Activated CD4-positive, CD25-positive, alpha-beta regulatory T cell treated with anti-CD3 and anti-CD28 coated beads, Interleukin-2, amount 50 U/mL, for 72 hours (primary cell): ENCODE data around the gene ZNF664.

Experiments used
- DNase-seq: peaks from one replicate; pipeline ENCODE4 v3.0.0; 2021

Gene ZNF664

DNA sequence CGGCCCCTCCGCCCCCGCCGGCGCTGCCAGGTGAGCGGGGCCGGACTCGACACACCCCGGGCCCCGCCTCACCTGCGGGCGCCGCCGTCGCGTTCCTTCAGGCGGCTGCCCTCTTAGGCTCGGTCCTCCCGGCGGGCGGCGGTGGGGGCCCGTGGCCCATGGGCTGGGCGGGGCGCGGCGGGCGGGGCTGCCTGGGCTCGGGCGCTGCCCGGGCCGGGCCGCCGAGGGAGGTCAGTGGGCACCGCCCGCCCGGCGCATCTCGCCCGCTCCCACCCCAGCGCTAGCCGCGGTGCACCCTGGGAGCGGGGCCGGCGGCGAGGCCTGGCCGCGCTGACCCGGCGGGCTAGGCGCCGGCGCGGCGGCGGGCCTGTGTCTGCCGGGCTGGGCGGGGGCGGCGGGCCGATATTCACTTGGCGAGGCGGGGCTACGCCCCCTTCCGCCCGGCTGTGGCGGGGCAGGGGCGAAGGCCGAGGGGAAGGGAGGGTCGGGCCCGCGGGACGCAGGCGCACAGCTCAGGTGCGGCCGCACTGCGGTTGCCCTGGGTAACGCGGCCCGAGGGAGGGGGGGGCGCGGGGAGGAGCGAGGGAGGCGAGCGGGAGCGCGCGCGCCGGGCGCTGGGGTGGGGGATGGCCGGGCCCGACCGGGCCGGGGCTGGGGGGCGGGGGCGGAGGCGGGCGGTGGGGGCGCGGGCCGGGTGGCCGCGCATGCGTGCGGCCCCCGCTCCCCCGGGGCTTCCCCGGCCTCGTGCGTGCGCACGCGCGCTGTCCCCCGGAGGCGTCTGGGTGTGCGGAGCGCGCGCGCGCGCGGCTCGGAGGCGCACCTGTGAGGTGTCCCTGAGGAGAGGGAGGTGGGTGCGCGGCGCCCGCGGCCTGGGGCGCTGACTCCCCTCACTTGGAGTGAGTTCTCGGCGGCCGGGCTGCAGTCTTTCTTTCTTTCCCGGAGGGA, at the start of gene ZNF664, which contains the start of gene CCDC92:
Gene ZNF664, plus strand, starts transcription at position 759 of the 945 bp plus-strand sequence. CDS start 38,930 bp downstream, outside the sequence.
Gene CCDC92, minus strand, starts transcription at position 375 of the 945 bp plus-strand sequence. CDS start 28,526 bp downstream, outside the sequence.
- peak; percentile 97 for DNase-seq

DNA sequence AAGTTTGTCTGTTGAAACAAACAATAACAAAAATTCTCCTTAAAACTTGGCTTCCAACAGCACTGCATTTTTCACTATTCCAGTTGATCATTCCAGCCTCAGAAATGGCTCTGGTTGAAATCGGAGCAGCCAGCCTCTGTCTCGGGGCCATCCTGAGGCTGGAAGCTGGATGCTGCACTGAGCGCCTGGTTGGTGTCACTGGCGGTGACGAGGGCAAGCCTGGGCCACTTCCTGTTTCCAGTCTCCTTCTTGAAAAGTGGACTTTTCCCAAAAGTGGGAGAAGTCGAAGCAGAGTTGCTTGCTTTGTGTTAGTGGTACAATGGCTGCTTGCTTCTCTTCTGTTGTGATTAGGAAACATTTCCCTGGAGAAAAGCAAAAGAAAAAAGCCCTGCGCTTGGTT, 49.1 kb upstream of the ZNF664 start:
- DNase-seq: no peak

DNA sequence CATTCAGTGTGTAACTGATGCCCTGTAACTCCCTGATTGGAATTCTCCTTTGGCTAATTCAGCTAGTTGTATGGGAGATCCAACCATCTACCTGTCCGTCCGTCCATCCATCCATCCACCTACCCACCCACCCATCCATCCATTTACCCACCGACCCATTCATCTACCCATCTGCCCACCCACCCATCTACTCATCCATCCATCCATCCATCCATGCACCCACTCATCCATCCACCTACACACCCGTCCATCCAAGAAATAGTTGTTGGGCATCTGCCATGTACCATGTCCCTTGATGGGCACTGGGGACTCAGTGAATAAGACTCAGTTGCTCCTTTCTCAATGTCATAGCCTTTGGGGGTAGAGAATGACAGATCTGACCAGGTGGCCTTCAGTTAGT, 48.5 kb upstream of the ZNF664 start:
- no peak for DNase-seq

DNA sequence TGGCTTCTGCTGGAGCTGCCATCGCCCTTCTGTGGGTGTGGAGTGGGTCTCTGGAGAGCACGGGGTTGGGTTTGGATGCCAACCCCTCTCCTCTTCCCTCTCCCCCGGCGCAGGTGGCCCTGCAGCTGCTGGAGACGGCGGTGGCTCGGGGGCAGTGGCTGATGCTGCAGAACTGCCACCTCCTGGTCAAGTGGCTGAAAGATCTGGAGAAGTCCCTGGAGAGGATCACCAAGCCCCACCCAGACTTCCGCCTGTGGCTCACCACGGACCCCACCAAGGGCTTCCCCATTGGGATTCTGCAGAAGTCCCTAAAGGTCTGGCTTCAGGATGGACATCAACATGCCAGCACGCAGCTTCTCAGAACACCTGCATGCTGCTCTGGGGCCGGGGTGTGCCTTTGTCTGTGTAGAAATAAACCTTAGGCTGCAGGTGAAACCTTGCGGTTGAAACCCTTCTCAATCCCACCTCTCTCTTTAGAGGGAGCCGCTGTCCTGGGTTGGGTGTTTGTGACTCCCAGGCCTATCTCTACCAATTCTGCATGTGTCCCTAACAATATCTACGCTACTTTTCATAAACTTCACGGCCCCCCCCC, 44.6 kb upstream of the ZNF664 start:
- DNase-seq: no peak

DNA sequence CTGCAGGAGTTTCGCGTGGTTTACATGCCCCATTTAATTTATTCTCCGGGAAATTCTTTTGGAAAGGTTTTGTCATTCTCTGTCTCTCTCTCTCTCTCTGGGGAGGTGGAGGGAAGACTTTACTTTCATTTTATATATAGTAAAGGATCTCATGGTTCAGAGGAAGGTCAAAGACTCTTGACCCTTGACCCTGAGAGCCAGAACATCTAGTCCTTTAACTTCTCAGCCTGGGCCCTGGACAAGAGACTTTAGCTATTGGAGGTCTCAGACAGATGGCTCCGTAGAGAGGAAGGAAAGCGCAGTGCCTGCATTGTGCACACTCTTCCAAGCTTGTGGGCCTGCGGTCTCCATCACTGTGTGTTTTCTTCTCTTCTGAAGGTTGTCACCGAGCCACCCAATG, 44.1 kb upstream of the ZNF664 start:
- no peak for DNase-seq

DNA sequence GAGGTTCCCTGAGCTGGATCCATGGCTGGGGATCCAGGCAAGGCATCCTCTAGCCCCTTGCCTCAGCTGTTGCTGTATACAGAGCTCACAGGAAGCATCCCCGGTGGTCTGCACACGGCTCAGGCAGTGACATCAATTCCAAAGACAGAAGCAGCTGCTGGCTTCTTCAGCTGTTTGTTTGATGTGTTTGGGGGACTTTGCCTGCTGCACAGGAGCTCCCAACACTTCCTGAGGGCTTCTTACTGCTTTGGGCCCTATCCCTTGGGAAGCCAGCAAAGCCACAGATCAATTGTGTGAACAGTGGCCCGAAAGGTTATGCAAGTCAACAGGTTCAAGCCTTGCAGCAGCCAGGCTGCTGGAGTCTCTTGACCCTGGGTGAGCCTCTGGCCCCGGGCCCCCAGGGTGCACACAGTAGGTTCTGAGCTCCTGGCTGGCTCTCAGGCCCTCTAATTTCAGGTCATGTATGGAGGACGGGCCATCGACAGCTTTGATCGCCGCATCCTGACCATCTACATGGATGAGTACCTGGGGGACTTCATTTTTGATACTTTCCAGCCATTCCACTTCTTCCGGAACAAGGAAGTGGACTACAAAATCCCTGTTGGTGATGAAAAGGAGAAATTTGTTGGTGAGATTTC, 43.0 kb upstream of the ZNF664 start:
- no peak for DNase-seq

DNA sequence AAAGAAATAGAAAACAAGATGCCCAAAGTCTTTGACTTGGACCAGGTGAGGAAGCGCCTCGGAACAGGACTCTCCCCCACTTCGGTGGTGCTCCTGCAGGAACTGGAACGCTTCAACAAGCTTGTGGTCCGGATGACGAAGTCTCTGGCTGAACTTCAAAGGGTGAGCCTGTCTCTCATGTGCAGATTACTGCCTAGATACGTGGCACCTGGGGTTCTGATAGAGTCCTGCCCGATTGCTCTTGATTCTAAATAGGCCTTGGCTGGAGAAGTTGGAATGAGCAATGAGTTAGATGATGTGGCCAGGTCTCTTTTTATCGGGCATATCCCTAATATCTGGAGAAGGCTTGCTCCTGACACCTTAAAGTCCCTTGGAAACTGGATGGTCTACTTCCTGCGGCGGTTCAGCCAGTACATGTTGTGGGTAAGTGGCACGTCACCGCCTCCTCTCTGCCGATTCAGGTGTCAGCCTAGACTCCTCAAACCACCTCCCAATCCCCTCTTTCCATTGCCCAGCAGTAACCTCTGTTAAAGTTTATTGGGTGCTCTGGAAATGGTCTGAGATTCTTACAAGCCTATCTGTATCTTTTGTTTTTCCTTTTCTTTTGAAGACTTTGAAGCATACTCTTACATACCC, 41.2 kb upstream of the ZNF664 start:
- peak; percentile 28 for DNase-seq

DNA sequence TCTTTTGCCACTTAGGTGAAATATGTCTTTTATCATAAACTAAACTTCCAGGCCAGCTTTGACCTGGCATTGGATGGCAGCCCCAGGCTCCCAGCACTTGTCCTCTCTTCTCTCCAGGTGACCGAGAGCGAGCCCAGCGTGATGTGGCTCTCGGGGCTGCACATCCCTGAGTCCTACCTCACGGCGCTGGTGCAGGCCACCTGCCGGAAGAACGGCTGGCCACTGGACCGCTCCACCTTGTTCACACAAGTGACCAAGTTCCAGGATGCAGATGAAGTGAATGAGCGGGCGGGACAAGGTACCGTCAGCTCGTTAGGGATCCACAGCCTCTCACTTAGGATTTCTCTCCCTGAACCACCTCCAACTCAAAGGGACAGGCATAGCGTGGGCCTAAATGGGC, 39.8 kb upstream of the ZNF664 start:
- peak; percentile 11 for DNase-seq

DNA sequence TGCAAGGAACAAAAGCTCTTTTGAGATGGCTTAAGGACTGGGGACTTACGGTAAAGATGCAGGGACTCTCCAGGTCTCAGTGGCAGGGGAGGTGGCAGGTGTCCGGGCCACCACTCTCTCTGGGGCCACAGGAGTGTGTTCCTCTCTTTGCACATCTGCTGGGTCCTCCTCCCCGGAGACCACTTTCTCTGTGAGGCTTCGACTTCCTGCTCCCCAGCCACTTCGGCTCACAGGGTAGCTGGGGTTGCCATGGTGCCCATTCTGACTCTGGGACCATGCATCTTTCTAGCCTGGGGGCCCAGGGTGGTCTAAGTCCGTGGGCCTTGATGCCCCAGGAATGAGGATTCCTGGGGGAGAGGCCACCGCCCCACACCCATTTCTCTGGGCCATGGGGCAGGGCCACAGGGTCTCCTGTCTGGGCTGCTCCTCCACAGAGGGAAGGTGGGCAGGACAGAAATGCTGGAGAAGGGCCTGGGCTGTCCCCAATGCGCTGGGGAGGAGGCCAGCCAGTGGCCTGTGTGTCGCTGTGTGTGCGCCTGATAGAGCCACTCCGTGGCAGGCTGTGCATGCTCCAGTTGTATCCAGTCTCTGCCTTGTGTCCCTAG, 38.9 kb upstream of the ZNF664 start:
- peak; percentile 18 for DNase-seq

DNA sequence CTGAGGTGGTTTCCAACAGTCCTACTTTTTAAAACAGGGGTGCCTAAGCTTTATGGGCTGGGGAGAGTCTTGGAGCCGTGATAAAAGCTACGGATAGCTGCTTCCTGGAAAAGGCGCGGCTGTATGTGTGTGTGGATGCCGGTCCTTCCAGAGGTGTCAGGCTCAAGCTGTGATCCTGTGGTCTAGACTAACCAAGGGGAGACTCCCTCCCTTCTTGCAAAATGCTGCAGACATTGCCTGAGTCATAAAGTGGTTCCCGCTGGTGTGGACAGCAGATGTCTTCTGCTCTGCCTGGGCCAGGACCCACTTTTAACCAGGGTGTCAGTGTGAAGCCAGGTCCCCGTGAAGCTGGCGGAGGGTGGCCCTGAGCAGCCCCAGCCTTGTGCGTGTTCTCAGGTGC, 38.2 kb upstream of the ZNF664 start:
- no peak for DNase-seq

DNA sequence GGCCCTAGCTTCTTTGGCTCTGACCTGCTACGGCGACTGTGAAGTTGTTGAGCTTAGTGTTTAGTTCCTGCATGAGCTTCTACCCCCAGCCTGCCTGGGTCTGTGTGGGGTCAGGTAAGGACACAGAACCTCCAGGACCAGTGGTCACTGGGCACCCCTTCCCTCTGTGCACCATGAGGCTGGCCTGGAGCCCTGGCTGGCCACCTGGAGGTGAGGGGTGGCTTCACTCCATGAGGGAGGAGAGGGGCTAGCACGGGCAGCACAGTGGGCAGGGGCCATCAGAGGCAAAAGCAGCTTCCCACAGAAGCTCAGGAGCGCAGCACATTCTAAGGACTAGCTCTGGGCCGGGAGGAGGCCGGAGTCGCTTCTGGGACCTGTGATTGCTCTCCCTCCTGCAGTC, 37.1 kb upstream of the ZNF664 start:
- no peak for DNase-seq

DNA sequence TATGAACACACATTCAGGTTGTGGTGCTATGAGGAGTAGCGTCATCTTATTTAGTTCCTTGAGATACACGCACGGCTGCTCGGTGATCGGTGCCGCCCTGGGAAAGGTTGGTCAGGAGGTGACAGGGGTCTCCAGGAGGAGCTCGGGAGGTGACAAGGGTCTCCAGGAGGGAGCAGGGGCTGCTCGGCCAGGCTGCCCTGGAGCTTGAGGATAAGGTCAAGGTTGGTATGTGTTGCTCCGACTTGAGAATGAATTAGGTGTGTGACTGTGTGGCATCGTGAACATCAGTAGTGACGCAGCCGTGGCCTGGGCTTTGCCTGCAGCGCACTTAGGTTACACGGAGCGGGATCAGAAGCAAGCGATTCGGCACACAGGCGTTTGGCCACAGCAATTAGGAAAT, 36.5 kb upstream of the ZNF664 start:
- DNase-seq: no peak

DNA sequence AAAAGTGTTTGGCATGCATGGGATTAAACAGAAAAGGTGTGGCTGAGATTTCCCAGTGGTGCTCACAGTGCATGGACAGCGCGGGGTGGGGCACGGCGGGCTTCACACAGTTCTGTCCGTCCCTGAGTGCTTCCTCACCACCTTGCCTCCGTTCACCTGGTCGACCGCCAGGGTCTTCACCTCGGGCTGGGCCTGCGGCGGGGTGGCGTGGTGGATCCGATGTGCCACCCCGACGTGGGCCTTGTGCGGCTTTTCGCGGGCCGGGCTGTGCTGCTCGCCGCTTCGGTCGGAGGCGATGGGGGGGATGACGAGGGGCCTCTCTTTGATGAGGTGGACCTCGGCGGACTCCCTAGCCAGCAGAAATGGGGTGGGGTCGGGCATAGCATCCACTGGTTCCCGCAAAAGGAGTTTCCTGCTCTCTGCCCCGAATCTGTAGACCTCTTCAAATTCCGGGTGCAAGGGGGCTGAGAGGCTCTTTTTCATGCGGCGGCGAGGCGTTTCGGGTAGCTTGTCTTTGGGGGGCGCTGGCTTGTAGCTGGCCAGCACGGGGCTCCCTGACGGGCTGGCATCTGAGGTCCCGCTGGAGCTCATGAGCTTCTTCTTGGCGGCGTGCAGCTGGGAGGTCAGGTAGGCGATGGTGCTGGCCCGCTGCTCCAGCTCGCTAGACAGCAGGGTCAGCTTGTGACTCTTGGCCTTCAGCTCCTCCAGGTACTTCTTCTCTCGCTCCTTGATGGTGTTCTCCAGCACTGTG, 35.9 kb upstream of the ZNF664 start:
- DNase-seq: no peak

DNA sequence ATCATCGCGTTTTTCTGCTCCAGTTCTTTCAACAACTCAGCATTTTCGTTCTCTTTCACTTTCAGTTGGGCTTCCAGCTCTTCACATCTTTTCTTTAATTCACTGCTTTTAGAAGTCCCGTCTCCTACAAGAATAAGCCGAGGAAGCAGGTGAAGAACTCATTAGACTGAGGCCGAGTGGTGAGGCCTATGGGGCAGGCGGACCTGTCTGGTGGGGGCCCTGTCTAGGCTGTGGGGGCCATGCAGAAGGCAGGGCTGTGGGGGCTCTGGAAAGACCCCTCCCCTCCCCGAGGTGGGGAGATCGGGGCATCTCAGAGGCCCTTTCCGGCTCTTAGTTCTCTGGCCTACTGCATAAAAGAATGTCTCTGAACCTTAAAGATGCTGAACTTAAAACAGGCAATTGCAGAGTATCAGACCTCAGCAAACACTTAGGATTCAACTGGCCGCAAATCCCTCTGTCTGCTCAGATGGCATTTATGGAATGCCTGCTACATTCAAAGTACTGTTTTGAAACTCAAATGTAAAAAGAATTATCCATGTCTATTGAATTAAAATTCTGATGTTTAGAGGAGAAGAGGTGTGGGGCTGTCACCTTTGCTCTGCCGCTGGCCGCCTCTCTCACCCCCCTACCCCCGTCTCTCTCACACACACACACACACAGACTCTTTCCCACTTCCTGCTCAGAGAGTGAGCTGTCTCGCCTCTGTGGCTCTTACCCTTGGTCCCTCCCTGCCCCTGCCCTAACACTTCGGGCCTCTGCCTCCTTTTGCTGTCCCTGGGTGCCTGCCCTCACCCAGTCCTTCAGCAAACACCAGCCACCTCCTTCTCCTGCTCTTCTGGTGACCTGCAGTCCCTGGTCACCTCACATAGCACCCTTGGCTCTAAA, 35.1 kb upstream of the ZNF664 start:
- peak; percentile 54 for DNase-seq

DNA sequence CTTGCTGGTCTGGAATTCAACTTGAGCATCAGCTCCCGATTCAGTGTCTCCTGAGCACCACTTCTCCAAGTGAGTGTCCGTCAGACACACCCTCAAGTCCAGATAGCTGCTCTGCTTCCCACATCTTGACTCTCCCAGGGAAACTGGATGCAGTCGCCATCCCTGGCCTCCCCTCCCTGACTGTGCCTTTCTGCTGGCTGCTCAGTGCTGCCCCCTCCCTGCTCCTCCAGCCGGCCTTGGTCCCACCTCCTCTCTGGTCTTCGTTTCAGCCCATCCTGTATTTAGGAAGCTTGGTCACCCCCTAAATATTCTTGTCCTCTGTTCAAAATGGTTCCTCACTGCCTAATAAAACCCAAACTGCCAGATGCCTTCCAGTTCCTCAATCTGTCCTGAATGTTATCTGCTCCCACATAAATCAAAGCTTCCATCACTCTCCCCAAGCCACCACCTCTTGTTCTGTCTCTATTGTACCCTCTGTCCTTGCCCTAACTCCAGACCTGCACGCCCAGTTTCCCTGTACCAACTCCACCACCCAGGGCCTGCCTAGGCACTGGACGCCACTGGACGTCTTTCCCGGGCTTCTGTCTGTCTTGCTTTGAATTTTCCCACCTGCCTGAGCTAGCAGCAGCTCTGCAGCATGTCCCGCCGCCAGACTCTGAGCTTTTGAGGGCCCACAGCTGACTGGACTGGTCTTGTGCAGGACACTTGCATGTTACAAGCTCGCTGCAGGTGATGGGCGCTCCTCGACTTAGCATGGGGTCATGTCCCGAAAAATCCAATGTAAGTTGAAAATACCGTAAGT, 34.1 kb upstream of the ZNF664 start:
- DNase-seq: no peak

DNA sequence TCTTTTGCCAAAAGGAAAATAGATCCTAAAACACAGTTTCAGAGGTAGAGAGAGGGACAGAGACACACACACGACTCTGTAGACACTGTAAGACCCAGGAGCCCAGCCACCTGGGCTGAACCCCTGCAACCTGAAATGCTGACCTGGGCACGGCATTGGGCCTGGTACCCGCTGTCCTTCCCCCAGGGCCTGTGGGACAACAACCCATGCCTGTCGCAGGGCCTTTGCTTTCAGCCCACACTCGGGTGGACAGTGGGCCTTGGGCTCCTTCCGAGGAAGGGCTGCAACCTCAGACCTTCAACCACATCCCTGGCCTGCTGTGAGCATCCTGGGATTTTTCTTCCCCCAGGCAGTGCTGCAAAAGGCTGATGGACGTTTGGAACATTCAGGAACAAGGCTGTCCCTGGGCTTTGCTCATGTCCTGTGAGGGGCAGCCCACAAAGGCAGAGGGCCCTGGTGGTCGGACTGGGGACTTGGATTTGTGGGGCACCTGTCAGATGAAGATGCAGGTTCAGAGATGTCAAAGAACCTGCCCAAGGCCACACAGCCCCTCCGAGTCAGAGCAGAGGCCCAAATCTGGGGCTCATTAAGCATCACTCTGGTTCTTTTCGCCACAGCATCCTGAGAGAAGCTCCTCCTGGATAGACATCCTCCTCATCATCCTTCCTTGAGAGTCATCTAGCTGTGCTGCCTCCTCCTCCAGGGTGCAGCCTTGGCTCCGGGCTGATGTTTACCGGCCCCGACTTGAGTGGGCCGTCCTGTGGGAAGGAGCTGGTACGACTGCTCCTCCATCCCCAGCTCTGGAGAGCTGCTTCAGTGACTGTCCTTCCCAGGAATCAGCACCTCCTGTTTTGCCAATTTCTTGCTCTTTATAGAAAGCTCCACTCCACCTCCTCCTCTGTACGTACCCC, 33.0 kb upstream of the ZNF664 start:
- DNase-seq: no peak

DNA sequence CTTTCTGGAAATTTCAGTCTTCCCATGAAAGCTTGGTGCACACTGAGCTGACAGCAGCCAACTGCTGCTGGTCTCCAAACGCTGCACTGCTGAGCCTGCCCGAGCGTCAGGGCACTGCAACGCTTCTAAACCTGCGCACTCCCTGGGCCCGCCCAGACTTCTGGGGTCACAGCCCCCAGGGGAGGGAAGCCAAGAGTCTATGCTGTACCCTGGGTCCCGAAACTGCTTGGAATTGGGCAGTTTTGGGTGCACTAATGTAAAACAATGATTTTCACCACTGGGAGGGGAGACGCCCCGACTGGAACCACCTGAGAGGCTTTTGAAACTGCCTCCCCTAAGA, 32.4 kb upstream of the ZNF664 start:
- no peak for DNase-seq

DNA sequence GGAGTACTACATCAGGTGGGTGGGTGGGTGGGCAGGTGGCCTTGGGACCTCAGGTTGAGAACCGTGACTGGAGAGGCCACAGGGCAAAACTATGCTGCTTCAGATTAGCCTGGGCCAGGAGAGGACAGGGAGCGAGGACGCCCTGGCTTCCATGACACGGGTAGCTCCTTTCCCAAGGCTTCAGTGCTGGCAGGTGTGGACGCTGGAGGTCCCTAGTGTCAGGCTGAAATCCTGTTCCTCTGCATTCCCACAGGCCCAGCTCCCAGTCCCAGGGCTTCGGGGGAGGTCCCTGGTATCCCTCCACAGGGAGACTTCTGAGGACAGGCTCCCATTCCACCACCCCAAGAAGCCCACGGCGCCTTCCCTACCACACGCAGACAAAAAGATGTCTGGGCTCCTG, 32.0 kb upstream of the ZNF664 start:
- no peak for DNase-seq

DNA sequence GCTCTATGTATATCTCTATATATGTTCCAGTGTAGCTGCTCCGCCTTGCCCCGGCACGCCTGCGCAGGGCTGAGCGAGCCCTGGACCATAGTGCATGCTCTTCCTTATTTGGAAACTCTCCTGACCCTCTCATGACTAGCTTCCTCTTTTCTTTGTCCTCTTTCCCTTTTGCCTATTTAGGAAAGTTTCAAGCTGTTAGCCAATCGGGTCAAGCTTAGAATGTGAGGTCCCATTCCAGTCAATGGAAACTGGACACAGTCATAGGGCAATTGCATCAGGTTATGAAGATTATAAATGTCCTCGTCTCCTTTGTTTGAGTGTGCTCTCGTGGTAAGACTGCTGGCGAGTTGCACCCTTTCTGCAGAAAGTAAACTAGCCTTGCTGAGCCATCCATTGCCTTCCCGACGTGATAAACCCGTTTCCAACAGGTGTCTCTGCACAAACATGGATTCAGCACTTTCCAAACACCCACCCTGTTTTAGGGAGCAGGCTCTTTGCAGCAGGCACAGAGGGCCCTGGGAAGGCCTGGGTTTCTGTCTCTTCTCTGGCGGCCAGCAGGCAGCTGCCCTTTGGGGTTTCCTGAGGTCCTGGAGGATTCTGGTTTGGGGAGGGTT, 31.3 kb upstream of the ZNF664 start:
- no peak for DNase-seq
